Retinal pigment epithelial cell (primary cell): ENCODE results near the gene SPCS2.

Experiments
- DNase-seq: peaks from one replicate; pipeline ENCODE4 v3.0.0-alpha.2; 2010; ENCODE audit warnings: low read depth
- H3K4me3 ChIP-seq: 2 replicates; pipeline ENCODE4 v1.5.1; 2011; ENCODE audit warnings: mild to moderate bottlenecking, low read length, control low read depth, moderate library complexity
- CTCF ChIP-seq: conservative IDR thresholded peaks from 2 replicates; pipeline ENCODE4 v1.5.1; 2011; ENCODE audit warnings: low read depth, low read length, control low read depth, inconsistent platforms

SPCS2 gene

GRCh38 chr11:74926304-74927030 lies 22.6 kb upstream of the SPCS2 start:
- no peak for TF ChIP-seq CTCF
- no peak overlapping the region for H3K4me3 ChIP-seq
- DNase-seq: no peak

- no peak for DNase-seq
- no peak for TF ChIP-seq CTCF
- no peak overlapping the region for H3K4me3 ChIP-seq
These were observed 21.6 kb upstream of the SPCS2 start for GRCh38 chr11:74927496-74927895.

- no peak overlapping the region for H3K4me3 ChIP-seq
- TF ChIP-seq CTCF: peak; percentile 84
- peak; percentile 73 for DNase-seq
These were observed 19.4 kb upstream of the SPCS2 start for GRCh38 chr11:74929431-74930363.

DNA sequence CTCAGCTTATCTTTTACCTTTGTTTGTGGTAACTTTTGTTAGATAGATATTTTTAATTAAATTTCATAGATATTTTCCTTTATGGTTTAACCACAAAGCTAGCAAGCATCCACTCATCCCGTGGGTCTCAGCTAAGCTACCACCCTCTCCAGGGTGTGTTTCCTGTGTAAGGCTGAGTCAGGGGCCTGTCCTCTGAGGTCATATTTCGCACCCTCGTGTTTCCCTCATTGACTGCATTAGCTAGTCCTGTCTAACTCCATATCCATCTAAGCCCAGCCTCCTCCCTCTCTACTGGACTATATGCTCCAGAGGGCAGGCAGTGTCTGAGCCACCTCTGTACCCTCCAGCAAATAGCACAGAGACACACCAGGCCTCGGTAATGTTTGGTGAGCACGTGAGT lies 16.9 kb upstream of the SPCS2 start:
- TF ChIP-seq CTCF: no peak
- DNase-seq: no peak
- H3K4me3 ChIP-seq: no peak overlapping the region

- DNase-seq: peak; percentile 68
These were observed 16.3 kb upstream of the SPCS2 start for GRCh38 chr11:74932797-74933196.

DNA sequence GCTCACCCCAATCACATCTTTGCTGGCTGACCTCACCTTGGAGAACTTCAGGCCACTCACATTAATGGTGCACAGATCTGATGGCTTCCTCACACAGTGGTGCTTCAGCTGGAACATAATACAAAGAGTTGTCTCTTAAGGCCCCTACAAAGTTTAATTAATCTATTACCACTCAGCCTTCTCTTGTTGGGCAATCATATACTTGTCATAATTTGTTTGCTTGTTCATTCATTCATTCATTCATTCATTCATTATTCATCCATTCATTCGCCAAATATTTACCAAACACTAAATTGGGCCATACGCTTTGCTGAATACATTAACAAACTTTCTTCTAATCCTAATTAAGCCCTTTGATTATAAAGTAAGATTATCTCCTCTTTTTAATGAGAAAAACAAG lies 15.3 kb upstream of the SPCS2 start:
- no peak overlapping the region for H3K4me3 ChIP-seq
- no peak for DNase-seq
- no peak for TF ChIP-seq CTCF

More at GRCh38 chr11:74932797-74933196, 16.3 kb upstream of the SPCS2 start:
- no peak for TF ChIP-seq CTCF
- no peak overlapping the region for H3K4me3 ChIP-seq
